HG02885 (cell line): ENCODE results near the gene H19.

Experiments
- ATAC-seq: cut with Tn5 transposase; IDR thresholded peaks from one replicate; pipeline ENCODE4 v1.9.1; 2021; ENCODE audit warnings: mild to moderate bottlenecking; ENCODE audit not compliant: unreplicated experiment, poor library complexity

The H19 gene

DNA sequence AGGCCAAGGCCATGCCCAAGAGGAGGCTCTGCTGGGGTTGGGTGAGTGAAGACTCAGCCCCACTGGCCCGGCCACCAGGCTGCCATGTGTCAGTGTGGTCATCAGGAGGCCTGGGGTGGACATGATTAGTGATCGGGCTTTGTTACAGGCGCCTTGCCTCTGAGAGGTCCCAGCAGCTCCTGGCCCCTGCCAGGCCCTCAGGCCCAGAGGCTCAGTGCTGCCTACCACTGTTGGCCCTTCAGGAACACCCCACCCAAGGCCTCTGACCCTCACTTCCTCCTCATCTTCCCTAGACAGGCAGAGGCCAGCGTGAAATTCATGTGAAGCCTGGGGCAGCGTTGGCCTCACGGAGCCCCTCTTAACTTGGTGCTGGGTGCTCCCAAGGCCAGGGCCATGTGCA, 48.3 kb downstream of the H19 start:
- ATAC-seq, result no peak

GRCh38 chr11:1948389-1948788, 49.3 kb downstream of the H19 start:
- no peak for ATAC-seq

GRCh38 chr11:1947592-1948237, 49.9 kb downstream of the H19 start:
- no peak for ATAC-seq

DNA sequence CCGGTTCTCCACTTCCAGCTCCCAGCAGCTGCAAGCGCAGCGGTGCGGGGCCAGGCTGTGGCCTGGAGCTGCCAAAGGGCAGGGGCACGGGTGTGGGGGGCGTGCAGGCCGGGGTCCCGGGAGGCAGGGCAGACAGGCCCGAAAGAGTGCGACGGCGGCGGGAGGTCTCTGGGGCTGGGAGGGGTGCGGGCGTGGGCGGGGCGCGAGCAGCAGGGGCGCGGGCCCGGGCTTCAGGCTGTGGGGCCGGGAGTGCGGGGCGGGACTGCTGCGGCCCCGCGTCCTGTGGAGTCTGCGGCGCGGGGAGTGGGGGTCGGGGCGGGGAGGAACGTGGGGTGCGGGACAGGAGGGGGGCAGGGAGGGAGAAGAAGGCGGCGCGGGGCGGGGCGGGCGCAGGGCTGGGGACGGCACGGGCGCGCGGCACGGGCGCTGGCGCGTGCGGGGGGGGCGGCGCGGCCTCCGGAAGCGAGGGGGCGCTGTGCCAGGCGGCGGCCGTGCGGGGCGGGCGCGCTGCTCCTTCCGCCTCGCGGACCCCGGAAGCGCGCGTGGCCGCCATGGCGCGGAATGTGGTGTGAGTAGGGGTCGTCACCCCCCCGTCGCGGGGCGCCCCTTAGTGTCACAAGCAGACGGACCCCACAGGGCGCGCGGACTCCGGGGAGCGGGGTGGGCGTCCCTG, 50.7 kb downstream of the H19 start, which contains the start of gene MRPL23:
Gene MRPL23, plus strand, starts transcription at position 521 of the 673 bp plus-strand sequence. Its CDS starts 31 bp downstream, at position 552.
- ATAC-seq, result no peak
